H1 (cell line): ENCODE data around the gene BRD7. TPM values are rescaled to one million over a fixed set of nuclear protein-coding genes. Genes with fewer than 3 reads are reported as not detected.

Experiments
- CTCF ChIA-PET: fragments of 300-600 bp; sonication (Branson Sonifier 250); formaldehyde crosslinking; loops from one replicate; lab custom pipeline; 2021; ENCODE audit not compliant: partially characterized antibody; lab: Charles Lee
- POLR2A ChIA-PET: fragments of 300-600 bp; sonication (Branson Sonifier 250); formaldehyde crosslinking; loops from one replicate; lab custom pipeline; 2021; ENCODE audit warnings: inconsistent platforms; ENCODE audit not compliant: partially characterized antibody; lab: Charles Lee
- DNase-seq, 2 experiments: peaks; one replicate each; pipeline versions ENCODE4 v3.0.0 to v3.0.0-alpha.2; 2010 to 2022; ENCODE audit warnings: low spot score in 2 of 2, low read depth in 1 of 2, mixed read lengths in 1 of 2
- FAIRE-seq: peaks from 2 replicates; lab custom pipeline; 2011; peaks lifted over from hg19 to GRCh38; lab: Jason Lieb, UNC
- H2AFZ ChIP-seq: 2 replicates; pipeline ENCODE4 v1.8.1; 2012; ENCODE audit warnings: low read length, inconsistent platforms
- H2AK5ac ChIP-seq: 2 replicates; pipeline ENCODE4 v1.6.1; 2013; ENCODE audit warnings: low read depth, low read length
- H2BK120ac ChIP-seq: replicated peaks from 2 replicates; pipeline ENCODE3; 2013; ENCODE audit warnings: low read depth, low read length, inconsistent platforms
- H2BK12ac ChIP-seq: 2 replicates; pipeline ENCODE4 v1.6.1; 2013; ENCODE audit warnings: low read depth, low read length
- H2BK15ac ChIP-seq: 2 replicates; pipeline ENCODE4 v1.6.1; 2013; ENCODE audit warnings: low read length
- H2BK20ac ChIP-seq: 2 replicates; pipeline ENCODE4 v1.6.1; 2013; ENCODE audit warnings: low read length
- H2BK5ac ChIP-seq: 2 replicates; pipeline ENCODE4 v1.6.1; 2013; ENCODE audit warnings: low read depth, low read length
- H3K14ac ChIP-seq: 2 replicates; pipeline ENCODE4 v1.6.1; 2013; ENCODE audit warnings: inconsistent platforms; ENCODE audit not compliant: insufficient read length
- H3K18ac ChIP-seq: 2 replicates; pipeline ENCODE4 v1.6.1; 2013; ENCODE audit warnings: low read length; ENCODE audit errors: extremely low read depth
- H3K23ac ChIP-seq: 2 replicates; pipeline ENCODE4 v1.6.1; 2013; ENCODE audit warnings: inconsistent platforms; ENCODE audit not compliant: insufficient read length
- H3K23me2 ChIP-seq: 2 replicates; pipeline ENCODE4 v1.6.1; 2013; ENCODE audit warnings: low read depth, low read length
- H3K27ac ChIP-seq: 2 replicates; pipeline ENCODE4 v1.6.1; 2011; ENCODE audit warnings: low read depth, low read length, inconsistent platforms
- H3K27me3 ChIP-seq, 4 experiments: replicated peaks in 1 of 4; 1 replicate in 1 of 4; 2 replicates in 3 of 4; pipeline versions ENCODE4 v1.6.1 to v1.8.1; 2011 to 2013; ENCODE audit warnings: low read length in 3 of 4, mild to moderate bottlenecking in 3 of 4, inconsistent platforms in 2 of 4, mixed read lengths in 2 of 4, moderate library complexity in 1 of 4; ENCODE audit not compliant: control insufficient read depth in 3 of 4, insufficient read depth in 3 of 4; ENCODE audit errors: extremely low read depth in 1 of 4
- H3K36me3 ChIP-seq, 4 experiments: 2 replicates each; pipeline versions ENCODE4 v1.6.1 to v1.8.1; 2011 to 2013; ENCODE audit warnings: mild to moderate bottlenecking in 4 of 4, low read length in 3 of 4, moderate library complexity in 2 of 4, control low read depth in 1 of 4, inconsistent platforms in 1 of 4; ENCODE audit not compliant: insufficient read depth in 4 of 4, control insufficient read depth in 2 of 4
- H3K4ac ChIP-seq: replicated peaks from 2 replicates; pipeline ENCODE3; 2013; ENCODE audit warnings: low read length, low read depth, mixed read lengths, inconsistent platforms; ENCODE audit not compliant: insufficient read length
- H3K4me1 ChIP-seq, 4 experiments: replicated peaks in 1 of 4; 1 replicate in 1 of 4; 2 replicates in 3 of 4; pipeline versions ENCODE4 v1.6.1 to v1.8.1; 2011 to 2013; ENCODE audit warnings: low read length in 3 of 4, inconsistent platforms in 2 of 4, mixed read lengths in 1 of 4; ENCODE audit not compliant: insufficient read depth in 4 of 4, control insufficient read depth in 3 of 4
- H3K4me2 ChIP-seq, 2 experiments: 2 replicates each; pipeline versions ENCODE4 v1.6.1 to v1.8.1; 2011 to 2013; ENCODE audit warnings: low read depth in 2 of 2, low read length in 2 of 2, control low read depth in 1 of 2, inconsistent platforms in 1 of 2, mild to moderate bottlenecking in 1 of 2; ENCODE audit not compliant: insufficient read depth in 1 of 2
- H3K4me3 ChIP-seq, 4 experiments: fragments of 200-600, 300-600 bp in 1 of 4; sonication (generic), shearing (Covaris generic), sonication (Bioruptor Twin) in 1 of 4; 2 replicates each; pipeline versions ENCODE4 v1.5.1 to v1.8.1; 2011 to 2016; ENCODE audit warnings: low read length in 4 of 4, low read depth in 3 of 4, control low read depth in 2 of 4, inconsistent platforms in 2 of 4, mild to moderate bottlenecking in 2 of 4, mixed read lengths in 1 of 4, moderate library complexity in 1 of 4; ENCODE audit not compliant: insufficient read depth in 2 of 4; ENCODE audit errors: extremely low read depth in 1 of 4
- H3K56ac ChIP-seq: replicated peaks from 2 replicates; pipeline ENCODE3; 2013; ENCODE audit warnings: low read depth, mild to moderate bottlenecking, mixed read lengths, low read length, inconsistent platforms; ENCODE audit not compliant: insufficient read length
- H3K79me1 ChIP-seq: 2 replicates; pipeline ENCODE4 v1.6.1; 2013; ENCODE audit warnings: low read depth, low read length, control low read depth
- H3K79me2 ChIP-seq, 2 experiments: 2 replicates each; pipeline versions ENCODE4 v1.6.1 to v1.8.1; 2012 to 2013; ENCODE audit warnings: low read length in 2 of 2, mild to moderate bottlenecking in 2 of 2, inconsistent platforms in 1 of 2; ENCODE audit not compliant: insufficient read depth in 2 of 2, control insufficient read depth in 1 of 2
- H3K9ac ChIP-seq, 4 experiments: replicated peaks in 1 of 4; 1 replicate in 1 of 4; 2 replicates in 3 of 4; pipeline versions ENCODE4 v1.6.1 to v1.8.1; 2011 to 2013; ENCODE audit warnings: low read depth in 3 of 4, low read length in 3 of 4, control low read depth in 2 of 4, mild to moderate bottlenecking in 2 of 4, moderate library complexity in 2 of 4, inconsistent platforms in 1 of 4; ENCODE audit errors: extremely low read depth in 1 of 4
- H3K9me3 ChIP-seq, 2 experiments: 2 replicates each; pipeline versions ENCODE4 v1.6.1 to v1.8.1; 2012 to 2013; ENCODE audit warnings: mild to moderate bottlenecking in 2 of 2, moderate library complexity in 2 of 2, control low read depth in 1 of 2, inconsistent platforms in 1 of 2, low read depth in 1 of 2, low read length in 1 of 2, mixed read lengths in 1 of 2; ENCODE audit not compliant: insufficient read depth in 2 of 2
- H4K20me1 ChIP-seq, 2 experiments: replicated peaks in 1 of 2; 2 replicates each; pipeline versions ENCODE3 to v1.8.1; 2011 to 2013; ENCODE audit warnings: inconsistent platforms in 2 of 2, low read length in 2 of 2, mild to moderate bottlenecking in 1 of 2; ENCODE audit not compliant: insufficient read depth in 2 of 2, control insufficient read depth in 1 of 2
- H4K5ac ChIP-seq: 2 replicates; pipeline ENCODE4 v1.6.1; 2013; ENCODE audit warnings: low read length, low read depth, mixed read lengths, inconsistent platforms; ENCODE audit not compliant: insufficient read length
- H4K8ac ChIP-seq: 2 replicates; pipeline ENCODE4 v1.8.0; 2013; ENCODE audit warnings: mild to moderate bottlenecking, moderate library complexity, low read length, inconsistent platforms; ENCODE audit not compliant: insufficient read depth; ENCODE audit errors: extremely low read depth
- H4K91ac ChIP-seq: replicated peaks from 2 replicates; pipeline ENCODE3; 2013; ENCODE audit warnings: low read length, mixed read lengths, inconsistent platforms; ENCODE audit not compliant: insufficient read length
- BACH1 ChIP-seq: IDR thresholded peaks from 2 replicates; pipeline ENCODE4 v1.6.1; 2012; ENCODE audit warnings: low read length, improper control_type of control experiment
- CBX8 ChIP-seq: fragments of 300-800, 300-1000 bp; sonication (generic); IDR thresholded peaks from 2 replicates; pipeline ENCODE4 v1.7.1; 2016; ENCODE audit warnings: low read depth, low read length, borderline replicate concordance
- CREB1 ChIP-seq: IDR thresholded peaks from 2 replicates; pipeline ENCODE4 v1.6.1; 2012; ENCODE audit warnings: inconsistent platforms
- FOSL1 ChIP-seq: IDR thresholded peaks from 2 replicates; pipeline ENCODE4 v1.6.1; 2011; ENCODE audit warnings: mild to moderate bottlenecking, low read depth, low read length, moderate library complexity; ENCODE audit not compliant: insufficient read depth
- HDAC2 ChIP-seq, 2 experiments: fragments of 300-600 bp in 1 of 2; sonication (generic) in 1 of 2; IDR thresholded peaks; 2 replicates each; pipeline ENCODE4 v1.6.1; 2011 to 2012; ENCODE audit warnings: low read depth in 2 of 2, low read length in 2 of 2, mild to moderate bottlenecking in 2 of 2, moderate library complexity in 2 of 2, borderline replicate concordance in 1 of 2, inconsistent platforms in 1 of 2
- HDAC6 ChIP-seq: IDR thresholded peaks from one replicate; pipeline ENCODE4 v1.7.1; 2012; ENCODE audit warnings: low read depth, mild to moderate bottlenecking, inconsistent platforms, low read length, moderate library complexity
- JUN ChIP-seq: IDR thresholded peaks from 2 replicates; pipeline ENCODE4 v1.6.1; 2011; ENCODE audit warnings: low read depth, mild to moderate bottlenecking, improper control_type of control experiment, low read length
- NANOG ChIP-seq: IDR thresholded peaks from 2 replicates; pipeline ENCODE4 v1.6.1; 2011; ENCODE audit warnings: low read length, low read depth, mild to moderate bottlenecking, inconsistent platforms; ENCODE audit not compliant: insufficient read depth, poor library complexity, severe bottlenecking
- SIN3A ChIP-seq, 2 experiments: IDR thresholded peaks in 1 of 2; conservative IDR thresholded peaks in 1 of 2; 2 replicates each; pipeline ENCODE4 v1.6.1; 2011 to 2012; ENCODE audit warnings: low read length in 2 of 2, improper control_type of control experiment in 1 of 2, low read depth in 1 of 2, mild to moderate bottlenecking in 1 of 2
- SUZ12 ChIP-seq: fragments of 200-600 bp; sonication (generic); IDR thresholded peaks from 2 replicates; pipeline ENCODE4 v1.6.1; 2012; ENCODE audit warnings: mild to moderate bottlenecking, inconsistent platforms, low read length, moderate library complexity, mixed read lengths
- TAF7 ChIP-seq: optimal IDR thresholded peaks from 2 replicates; pipeline ENCODE3; 2011; ENCODE audit warnings: low read depth, mild to moderate bottlenecking, inconsistent platforms, low read length, moderate library complexity, borderline replicate concordance
- WGBS, 2 experiments: shearing (Covaris generic) in 1 of 2; methylation state at CpG; one replicate each; pipeline versions ENCODE4 v1.1.6 to v1.1.7; 2013 to 2015; ENCODE audit warnings: low lambda C conversion rate in 2 of 2, mixed read lengths in 2 of 2, inconsistent platforms in 1 of 2, low coverage in 1 of 2, missing lambda C conversion rate in 1 of 2; ENCODE audit not compliant: insufficient replicate concordance in 2 of 2, insufficient coverage in 1 of 2, insufficient read length in 1 of 2; ENCODE audit errors: extremely low coverage in 1 of 2, missing lambda C conversion rate in 1 of 2; 5-methylcytosine and 5-hydroxymethylcytosine counted together
- polyA plus RNA-seq, 7 experiments: library from polyadenylated mRNA; depleted of rRNA in 3 of 7; stranded (reverse) in 5 of 7; unstranded in 2 of 7; fragments of >200 nt in 5 of 7; fragments of 200-250 nt in 2 of 7; gene quantifications; 1 replicate in 5 of 7; 2 replicates in 1 of 7; 4 replicates in 1 of 7; pipeline versions ENCODE4 v1.2.1 to v1.2.3, GENCODE V29; 2011 to 2013; ENCODE audit warnings: missing spikeins in 2 of 7, mixed read lengths in 2 of 7
- total RNA-seq: library from RNA; stranded (reverse); fragmentation: NEBNext Ultra II Directional; extraction: Animal tissue kit (Norgen Biotek cat#: 25700); gene quantifications from 2 replicates; pipeline ENCODE4 v1.2.1, GENCODE V29; 2021
- TF ChIP-seq, protein P1 (sequence below): IDR thresholded peaks from 2 replicates; pipeline ENCODE4 v1.6.1; 2012; ENCODE audit warnings: inconsistent platforms

The BRD7 gene
- total and polyA plus RNA-seq, 2 of the 8 experiments (the other 6 are each of a cell fraction or from before 2014, with no cell fraction given), result 42.5 to 120 TPM

DNA sequence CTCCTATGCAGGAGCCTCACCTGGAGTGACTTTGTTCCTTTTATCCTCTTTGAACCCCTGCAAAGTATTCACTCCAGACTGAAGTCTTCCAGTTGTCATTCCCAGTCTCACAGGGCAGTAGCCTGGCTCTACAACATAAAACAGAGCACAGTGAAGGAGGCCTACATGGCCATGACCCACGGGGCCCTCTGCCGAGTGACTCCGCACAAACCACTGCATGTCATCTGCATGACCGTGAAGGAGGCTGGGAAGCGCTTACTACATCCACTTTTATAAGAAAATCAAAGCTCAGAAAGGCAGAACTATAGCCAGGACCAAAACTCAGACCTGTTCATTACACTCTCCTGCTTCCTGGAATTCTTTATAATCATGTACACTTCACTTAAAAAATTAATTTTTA lies 42.5 kb downstream of the BRD7 start:
- H4K20me1 ChIP-seq, result peaks cover 2 to 5% of the 10 kb centered on the region in 2 experiments
- DNase-seq (no peak), FAIRE-seq (no peak)
- no peak overlapping the region for H2BK20ac ChIP-seq
- no peak overlapping the region for H3K56ac ChIP-seq
- peaks cover 6 to 60% (median 33%) of the 10 kb centered on the region in 4 experiments; a peak in 7 of 8 replicates for H3K36me3 ChIP-seq
- H3K79me2 ChIP-seq, result no peaks in the 10 kb centered on the region
- no peak overlapping the region for H2BK120ac ChIP-seq
- no peak overlapping the region for H3K18ac ChIP-seq
- no peaks in the 10 kb centered on the region for H3K23me2 ChIP-seq
- no peak overlapping the region for H2AK5ac ChIP-seq
- no peak overlapping the region for H2BK15ac ChIP-seq
- no peaks in the 10 kb centered on the region; the same call in 1 of the 2 replicates for H3K79me1 ChIP-seq
- whole genome bisulfite sequencing, 2 experiments, result 94% methylated on average over 5 of the region's 5 CpGs; no CpG with 5 or more reads in 1 of the 2 experiments
- H3K14ac ChIP-seq, result no peak overlapping the region
- H2BK12ac ChIP-seq, result no peak overlapping the region
- no peaks in the 10 kb centered on the region for H3K27me3 ChIP-seq
- POLR2A ChIA-PET, result interaction anchor here (1.1 kb wide), 1 partner anchor 28 kb away, joined by 5 read pairs; no protein-coding TSS in a partner anchor
- no peak overlapping the region for H3K27ac ChIP-seq
- no peak overlapping the region for H4K5ac ChIP-seq
- no peak overlapping the region for H3K9ac ChIP-seq
- H4K91ac ChIP-seq, result no peak overlapping the region
- no peaks in the 10 kb centered on the region for H3K9me3 ChIP-seq
- TF ChIP-seq, protein P1, sequence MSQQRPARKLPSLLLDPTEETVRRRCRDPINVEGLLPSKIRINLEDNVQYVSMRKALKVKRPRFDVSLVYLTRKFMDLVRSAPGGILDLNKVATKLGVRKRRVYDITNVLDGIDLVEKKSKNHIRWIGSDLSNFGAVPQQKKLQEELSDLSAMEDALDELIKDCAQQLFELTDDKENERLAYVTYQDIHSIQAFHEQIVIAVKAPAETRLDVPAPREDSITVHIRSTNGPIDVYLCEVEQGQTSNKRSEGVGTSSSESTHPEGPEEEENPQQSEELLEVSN, result no peak
- TF ChIP-seq SIN3A (conservative IDR thresholded peaks at IDR 0.05 in 1 of 2, IDR thresholded peaks at IDR 0.05 in 1 of 2; ENCODE audit: low read depth in 1 of 2, low read length in 2 of 2) (no peak), NANOG (no peak), FOSL1 (no peak), BACH1 (no peak), SUZ12 (no peak), CREB1 (no peak), JUN (no peak), CBX8 (no peak), HDAC2 (IDR thresholded peaks at IDR 0.05; ENCODE audit: borderline replicate concordance in 1 of 2, low read depth in 2 of 2, low read length in 2 of 2) (no peak), TAF7 (no peak), HDAC6 (no peak)
- H3K4ac ChIP-seq, result no peak overlapping the region
- no peak overlapping the region for H3K4me2 ChIP-seq
- H3K4me1 ChIP-seq, result no peaks in the 10 kb centered on the region
- H4K8ac ChIP-seq, result no peak overlapping the region
- no peak overlapping the region for H2BK5ac ChIP-seq
- CTCF ChIA-PET, result interaction anchor here (0.9 to 7.5 kb wide), 16 partner anchors 11 to 352 kb away, joined by 3 to 92 read pairs (median 4); no protein-coding TSS in a partner anchor
- H3K4me3 ChIP-seq, result no peak overlapping the region
- no peak overlapping the region for H3K23ac ChIP-seq
- H2AFZ ChIP-seq, result no peak overlapping the region
